H9 (cell line): Measurements from ENCODE around the gene OGFOD3. TPM values are rescaled to one million over a fixed set of nuclear protein-coding genes. Genes with fewer than 3 reads are reported as not detected.

Experiments used
- DNase-seq: peaks from one replicate; pipeline ENCODE4 v3.0.0-alpha.2; 2017
- H2AFZ ChIP-seq: one replicate; pipeline ENCODE4 v1.6.1; 2013; ENCODE audit warnings: mild to moderate bottlenecking, low read length, control low read depth, moderate library complexity
- H2AK5ac ChIP-seq: 2 replicates; pipeline ENCODE4 v1.6.1; 2013; ENCODE audit warnings: low read length, control low read depth, mixed read lengths; ENCODE audit not compliant: insufficient read length
- H2BK120ac ChIP-seq: one replicate; pipeline ENCODE4 v1.6.1; 2013; ENCODE audit warnings: low read depth, mild to moderate bottlenecking, low read length, control low read depth, inconsistent platforms; ENCODE audit not compliant: poor library complexity, severe bottlenecking
- H2BK12ac ChIP-seq: 2 replicates; pipeline ENCODE4 v1.6.1; 2013; ENCODE audit warnings: low read length, control low read depth, mixed read lengths, low read depth; ENCODE audit not compliant: insufficient read length
- H2BK15ac ChIP-seq: 2 replicates; pipeline ENCODE4 v1.6.1; 2013; ENCODE audit warnings: low read depth, low read length, control low read depth
- H2BK20ac ChIP-seq: one replicate; pipeline ENCODE4 v1.6.1; 2013; ENCODE audit warnings: low read depth, mild to moderate bottlenecking, low read length, control low read depth, inconsistent platforms; ENCODE audit not compliant: poor library complexity, severe bottlenecking
- H2BK5ac ChIP-seq: 2 replicates; pipeline ENCODE4 v1.6.1; 2013; ENCODE audit warnings: low read length, control low read depth, mixed read lengths; ENCODE audit not compliant: insufficient read length
- H3K14ac ChIP-seq: 2 replicates; pipeline ENCODE4 v1.6.1; 2013; ENCODE audit warnings: low read length, control low read depth; ENCODE audit not compliant: insufficient read depth
- H3K18ac ChIP-seq: 2 replicates; pipeline ENCODE4 v1.6.1; 2013; ENCODE audit warnings: low read depth, mild to moderate bottlenecking, mixed read lengths, low read length, control low read depth; ENCODE audit not compliant: insufficient read length
- H3K23ac ChIP-seq: 2 replicates; pipeline ENCODE4 v1.6.1; 2013; ENCODE audit warnings: low read length, control low read depth, mixed read lengths, low read depth; ENCODE audit not compliant: insufficient read length
- H3K23me2 ChIP-seq: 2 replicates; pipeline ENCODE4 v1.6.1; 2013; ENCODE audit warnings: low read depth, mild to moderate bottlenecking, mixed read lengths, low read length, control low read depth; ENCODE audit not compliant: insufficient read length, poor library complexity, severe bottlenecking
- H3K27ac ChIP-seq: 2 replicates; pipeline ENCODE4 v1.5.1; 2013; ENCODE audit warnings: low read length, control low read depth, mixed read lengths, low read depth; ENCODE audit not compliant: insufficient read length
- H3K27me3 ChIP-seq: 2 replicates; pipeline ENCODE4 v1.6.1; 2013; ENCODE audit warnings: low read length, control low read depth, inconsistent platforms; ENCODE audit not compliant: insufficient read depth
- H3K4ac ChIP-seq: 2 replicates; pipeline ENCODE4 v1.6.1; 2013; ENCODE audit warnings: low read depth, mild to moderate bottlenecking, control low read depth, inconsistent platforms, low read length, moderate library complexity
- H3K4me1 ChIP-seq: 2 replicates; pipeline ENCODE4 v1.6.1; 2013; ENCODE audit warnings: low read length, control low read depth, inconsistent platforms; ENCODE audit not compliant: insufficient read depth
- H3K4me2 ChIP-seq: 2 replicates; pipeline ENCODE4 v1.6.1; 2013; ENCODE audit warnings: low read length, control low read depth, mixed read lengths; ENCODE audit not compliant: insufficient read length, insufficient read depth
- H3K56ac ChIP-seq: 2 replicates; pipeline ENCODE4 v1.6.1; 2013; ENCODE audit warnings: low read depth, mild to moderate bottlenecking, mixed read lengths, low read length, control low read depth; ENCODE audit not compliant: insufficient read length
- H3K79me1 ChIP-seq: 2 replicates; pipeline ENCODE4 v1.6.1; 2013; ENCODE audit warnings: low read depth, mild to moderate bottlenecking, moderate library complexity, low read length, control low read depth, inconsistent platforms; ENCODE audit not compliant: insufficient read depth, poor library complexity, severe bottlenecking
- H3K79me2 ChIP-seq: 2 replicates; pipeline ENCODE4 v1.6.1; 2013; ENCODE audit warnings: low read length, control low read depth, inconsistent platforms; ENCODE audit not compliant: insufficient read depth
- H3K9ac ChIP-seq: 2 replicates; pipeline ENCODE4 v1.6.1; 2013; ENCODE audit warnings: low read length, control low read depth, mixed read lengths; ENCODE audit not compliant: insufficient read length; ENCODE audit errors: extremely low read depth
- H3K9me3 ChIP-seq: one replicate; pipeline ENCODE4 v1.6.1; 2013; ENCODE audit warnings: low read depth, low read length, inconsistent platforms; ENCODE audit not compliant: control insufficient read depth
- H3T11ph ChIP-seq: one replicate; pipeline ENCODE4 v1.6.1; 2013; ENCODE audit warnings: mild to moderate bottlenecking, low read length, control low read depth, inconsistent platforms
- H4K20me1 ChIP-seq: one replicate; pipeline ENCODE4 v1.6.1; 2013; ENCODE audit not compliant: control insufficient read depth, insufficient read length, insufficient read depth
- H4K5ac ChIP-seq: 2 replicates; pipeline ENCODE4 v1.6.1; 2013; ENCODE audit warnings: low read depth, mild to moderate bottlenecking, mixed read lengths, low read length, control low read depth; ENCODE audit not compliant: insufficient read length
- H4K8ac ChIP-seq: replicated peaks from 2 replicates; pipeline ENCODE4 v1.6.1; 2013; ENCODE audit warnings: low read length, control low read depth, mixed read lengths, low read depth; ENCODE audit not compliant: insufficient read length
- H4K91ac ChIP-seq: 2 replicates; pipeline ENCODE4 v1.6.1; 2013; ENCODE audit warnings: low read depth, mild to moderate bottlenecking, moderate library complexity, mixed read lengths, low read length, control low read depth; ENCODE audit not compliant: insufficient read length
- H3K27ac Mint-ChIP-seq, 3 experiments: 2 replicates in 2 of 3; 3 replicates in 1 of 3; pipeline ENCODE4 v1.8.0; 2020 to 2021; ENCODE audit warnings: mixed read lengths in 3 of 3, mild to moderate bottlenecking in 1 of 3, moderate library complexity in 1 of 3
- H3K27me3 Mint-ChIP-seq: 2 replicates; pipeline ENCODE4 v1.8.0; 2021; ENCODE audit warnings: low read depth, mild to moderate bottlenecking, moderate library complexity, mixed read lengths
- H3K36me3 Mint-ChIP-seq, 3 experiments: 2 replicates in 2 of 3; 3 replicates in 1 of 3; pipeline ENCODE4 v1.8.0; 2020 to 2021; ENCODE audit warnings: low read depth in 3 of 3, mixed read lengths in 3 of 3; ENCODE audit not compliant: insufficient read depth in 1 of 3
- H3K4me1 Mint-ChIP-seq, 2 experiments: 2 replicates each; pipeline ENCODE4 v1.8.0; 2020; ENCODE audit warnings: mixed read lengths in 2 of 2
- H3K4me3 Mint-ChIP-seq, 2 experiments: 2 replicates in 1 of 2; 3 replicates in 1 of 2; pipeline ENCODE4 v1.8.0; 2020 to 2021; ENCODE audit warnings: mild to moderate bottlenecking in 2 of 2, mixed read lengths in 2 of 2, moderate library complexity in 1 of 2
- H3K9me3 Mint-ChIP-seq, 2 experiments: 2 replicates in 1 of 2; 3 replicates in 1 of 2; pipeline ENCODE4 v1.8.0; 2020; ENCODE audit warnings: mild to moderate bottlenecking in 2 of 2, mixed read lengths in 2 of 2, moderate library complexity in 1 of 2
- WGBS: extraction: QIAGEN DNeasy Blood & Tissue Kit; methylation state at CpG from one replicate; pipeline ENCODE4 v1.1.7; 2013; ENCODE audit warnings: missing lambda C conversion rate, low lambda C conversion rate, mixed read lengths; ENCODE audit not compliant: insufficient read length; ENCODE audit errors: extremely low coverage; 5-methylcytosine and 5-hydroxymethylcytosine counted together
- total RNA-seq: library from RNA; stranded (reverse); gene quantifications from 2 replicates; pipeline ENCODE4 v1.2.1, GENCODE V29; 2021
- TF ChIP-seq, protein P1 (sequence below): fragments of 200-600 bp; sonication (generic); conservative IDR thresholded peaks from 3 replicates; pipeline ENCODE4 v1.8.0; 2021; ENCODE audit warnings: antibody characterized with exemption, mild to moderate bottlenecking

Gene OGFOD3
- total RNA-seq, 1 experiment from 2014 or later: 27.8 TPM

DNA sequence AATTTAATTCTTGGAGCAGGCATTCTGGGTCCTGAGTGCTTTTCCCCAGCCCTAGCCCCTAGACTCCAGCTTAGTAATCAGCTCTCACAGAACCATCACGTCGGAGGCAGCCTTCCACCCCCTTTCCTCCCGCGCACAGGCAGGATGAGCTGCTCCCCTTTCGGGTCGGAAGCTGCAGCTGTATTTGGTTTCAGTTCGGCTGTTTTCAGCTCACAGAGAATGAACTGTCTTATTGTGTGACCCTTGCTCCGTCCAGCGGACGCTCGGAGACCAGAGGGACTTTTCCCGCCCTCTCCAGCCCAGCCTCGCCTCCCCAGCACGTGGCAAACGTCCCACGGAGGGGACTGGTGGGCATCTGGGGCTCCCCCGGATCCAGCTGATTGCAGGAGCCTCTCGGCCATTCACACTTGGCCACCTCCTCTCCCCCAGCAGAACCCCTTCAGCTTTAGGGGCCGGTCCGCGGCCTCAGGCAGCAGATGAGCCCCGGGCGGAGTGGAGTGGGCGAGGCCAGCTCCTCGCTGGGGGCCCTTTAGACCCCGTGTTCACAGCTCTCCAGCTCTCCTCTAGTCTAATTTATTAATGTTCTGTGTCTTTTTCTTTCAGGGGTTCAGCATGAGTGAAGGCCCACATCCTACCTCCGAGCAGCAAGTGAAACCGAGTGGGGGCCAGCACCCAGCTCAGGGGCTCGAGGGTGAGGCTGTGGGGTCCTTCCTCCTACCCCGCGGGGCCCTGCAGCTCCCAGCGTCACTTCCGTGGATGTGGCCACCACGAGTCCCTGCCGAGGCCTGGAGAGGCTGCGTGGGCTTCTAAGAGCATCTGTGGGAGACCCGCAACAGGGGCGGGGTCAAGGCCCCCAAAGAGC, 47.7 kb downstream of the OGFOD3 start:
- no peaks in the 10 kb centered on the region for H3K9me3 ChIP-seq
- no peaks in the 10 kb centered on the region for H3K79me2 ChIP-seq
- no peak for DNase-seq
- no peak overlapping the region for H2BK20ac ChIP-seq
- no peak overlapping the region for H4K5ac ChIP-seq
- H3K18ac ChIP-seq: no peak overlapping the region
- no peak overlapping the region for H3K4me2 ChIP-seq
- no peak overlapping the region for H4K91ac ChIP-seq
- peaks cover 5 to 8% of the 10 kb centered on the region in 2 experiments; a peak in 4 of 5 replicates for H3K9me3 Mint-ChIP-seq
- no peak overlapping the region for H2AFZ ChIP-seq
- no peak overlapping the region for H3K4ac ChIP-seq
- H2BK120ac ChIP-seq: no peak overlapping the region
- no peak overlapping the region for H3T11ph ChIP-seq
- H3K23me2 ChIP-seq: peaks cover 7% of the 10 kb centered on the region
- H3K4me3 Mint-ChIP-seq: peak overlapping the region; percentile 31 to 59; a peak in 3 of 5 replicates
- no peak overlapping the region for H3K14ac ChIP-seq
- peaks cover 50% of the 10 kb centered on the region for H3K27me3 Mint-ChIP-seq
- H3K79me1 ChIP-seq: no peaks in the 10 kb centered on the region
- no peak overlapping the region for H2BK12ac ChIP-seq
- no peak overlapping the region for H3K9ac ChIP-seq
- H3K4me1 ChIP-seq: no peaks in the 10 kb centered on the region; the same call in 1 of the 2 replicates
- H3K27me3 ChIP-seq: peaks cover 14% of the 10 kb centered on the region
- H3K23ac ChIP-seq: no peak overlapping the region
- peaks cover 0 to 4% (median 3%) of the 10 kb centered on the region in 3 experiments; a peak in 2 of 7 replicates for H3K36me3 Mint-ChIP-seq
- no peak overlapping the region for H3K27ac ChIP-seq
- H2BK15ac ChIP-seq: no peak overlapping the region
- TF ChIP-seq, protein P1, sequence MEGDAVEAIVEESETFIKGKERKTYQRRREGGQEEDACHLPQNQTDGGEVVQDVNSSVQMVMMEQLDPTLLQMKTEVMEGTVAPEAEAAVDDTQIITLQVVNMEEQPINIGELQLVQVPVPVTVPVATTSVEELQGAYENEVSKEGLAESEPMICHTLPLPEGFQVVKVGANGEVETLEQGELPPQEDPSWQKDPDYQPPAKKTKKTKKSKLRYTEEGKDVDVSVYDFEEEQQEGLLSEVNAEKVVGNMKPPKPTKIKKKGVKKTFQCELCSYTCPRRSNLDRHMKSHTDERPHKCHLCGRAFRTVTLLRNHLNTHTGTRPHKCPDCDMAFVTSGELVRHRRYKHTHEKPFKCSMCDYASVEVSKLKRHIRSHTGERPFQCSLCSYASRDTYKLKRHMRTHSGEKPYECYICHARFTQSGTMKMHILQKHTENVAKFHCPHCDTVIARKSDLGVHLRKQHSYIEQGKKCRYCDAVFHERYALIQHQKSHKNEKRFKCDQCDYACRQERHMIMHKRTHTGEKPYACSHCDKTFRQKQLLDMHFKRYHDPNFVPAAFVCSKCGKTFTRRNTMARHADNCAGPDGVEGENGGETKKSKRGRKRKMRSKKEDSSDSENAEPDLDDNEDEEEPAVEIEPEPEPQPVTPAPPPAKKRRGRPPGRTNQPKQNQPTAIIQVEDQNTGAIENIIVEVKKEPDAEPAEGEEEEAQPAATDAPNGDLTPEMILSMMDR: no peak
- no peak overlapping the region for H3K27ac Mint-ChIP-seq
- H2BK5ac ChIP-seq: no peak overlapping the region
- H3K4me1 Mint-ChIP-seq: peaks cover 7 to 16% of the 10 kb centered on the region in 2 experiments
- no peak overlapping the region for H3K56ac ChIP-seq
- H4K8ac ChIP-seq: no peak overlapping the region
- H4K20me1 ChIP-seq: no peaks in the 10 kb centered on the region
- no peak overlapping the region for H2AK5ac ChIP-seq
- no CpG with 5 or more reads among the region's 38 CpGs for WGBS
